ENCODE results near the gene VAT1L.

GRCh38 chr16:77850636-77851333 is 62.4 kb downstream of the VAT1L start:
- TF ChIP-seq EZH2 (IDR thresholded peaks at IDR 0.05; ENCODE audit: insufficient read depth, poor library complexity, severe bottlenecking), result no peak
- no peak for TF ChIP-seq EZH2phosphoT487 (IDR thresholded peaks at IDR 0.05; ENCODE audit: insufficient read depth, low read depth)
